DMS53 treated with DMSO at 0.1 percent for 48 hours (cell line): ENCODE data around the gene SIAH3.

Source experiments
- DNase-seq: peaks from one replicate; lab custom pipeline; 2025; ENCODE audit not compliant: unreplicated experiment; lab: John Stamatoyannopoulos, UW

The SIAH3 gene

GRCh38 chr13:45825387-45825650 lies 26.2 kb downstream of the SIAH3 start:
- DNase-seq, result no peak

- no peak for DNase-seq
Observed at GRCh38 chr13:45823583-45823982, 28.0 kb downstream of the SIAH3 start.

DNA sequence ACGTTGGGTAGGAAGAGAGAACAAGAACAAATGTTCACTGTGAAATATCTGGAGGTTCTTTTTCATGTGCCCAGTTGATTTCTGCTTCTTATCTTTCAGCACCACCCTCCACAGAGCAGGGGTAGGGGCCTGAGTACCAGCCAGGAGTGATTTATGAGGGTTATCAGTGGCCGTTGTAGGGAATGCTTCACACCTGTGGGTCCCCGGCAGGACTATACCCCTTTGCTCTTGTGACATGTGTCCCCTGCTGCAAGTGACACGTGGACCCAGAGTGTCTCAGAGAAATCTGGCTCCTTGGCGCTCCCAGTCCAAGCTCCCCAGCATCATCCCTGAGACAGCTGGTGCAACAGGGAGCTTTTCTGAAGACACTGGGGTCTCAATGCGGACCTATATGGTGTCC lies 29.7 kb downstream of the SIAH3 start:
- DNase-seq, result no peak

DNA sequence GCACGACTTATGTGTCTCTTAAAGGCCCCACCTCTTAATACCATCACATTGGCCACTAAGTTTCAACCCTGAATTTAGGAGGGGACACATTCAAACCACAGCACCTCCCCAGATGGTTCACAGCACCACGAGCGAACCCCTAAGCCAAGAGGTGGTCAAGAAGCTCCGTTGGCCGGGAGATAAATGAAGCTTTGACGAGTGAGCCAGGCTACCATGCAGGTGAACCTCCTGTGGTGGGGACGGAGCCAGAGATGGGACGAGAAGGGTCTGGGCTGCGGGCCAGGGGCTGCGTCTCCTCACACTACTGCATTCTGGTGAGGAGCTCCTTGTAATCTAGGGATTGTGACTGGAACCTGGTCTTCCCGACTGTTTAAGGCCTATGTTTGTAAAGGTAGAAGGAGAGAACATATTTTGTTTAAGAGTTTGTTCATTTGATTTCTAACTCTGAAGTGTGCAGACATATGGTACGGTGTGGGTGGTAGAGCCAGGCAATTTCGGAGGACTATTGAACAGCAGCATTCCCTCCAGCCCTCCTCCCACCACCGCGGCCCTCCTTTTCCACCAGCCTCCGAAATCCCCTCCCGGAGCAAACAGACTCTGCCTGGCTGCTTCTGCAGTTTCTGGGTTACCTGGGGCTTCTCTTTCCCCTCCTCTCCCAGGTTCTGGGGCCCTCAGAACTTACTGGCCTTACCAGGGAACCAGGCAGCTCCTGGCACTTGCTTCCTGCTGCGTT lies 31.3 kb downstream of the SIAH3 start:
- no peak for DNase-seq

DNA sequence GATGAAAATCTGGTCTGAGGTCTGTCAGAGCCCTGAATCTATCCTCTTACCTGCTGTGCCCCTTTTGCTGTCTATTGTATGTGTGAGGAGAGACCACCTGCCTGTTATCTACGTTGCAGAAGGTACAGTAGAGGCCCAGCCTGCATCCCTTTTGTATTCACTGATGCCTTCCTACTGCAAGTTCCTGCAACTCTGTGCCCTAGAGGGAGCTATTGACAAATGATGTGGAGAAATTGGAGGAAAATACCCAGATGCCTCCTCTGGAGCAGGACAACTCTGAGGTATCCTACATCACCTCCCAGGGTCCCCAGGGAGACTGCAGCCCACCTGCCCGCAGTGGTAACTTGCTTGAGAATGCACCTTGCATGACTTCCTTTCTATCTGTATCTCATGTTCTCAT lies 33.7 kb downstream of the SIAH3 start:
- DNase-seq, result no peak

DNA sequence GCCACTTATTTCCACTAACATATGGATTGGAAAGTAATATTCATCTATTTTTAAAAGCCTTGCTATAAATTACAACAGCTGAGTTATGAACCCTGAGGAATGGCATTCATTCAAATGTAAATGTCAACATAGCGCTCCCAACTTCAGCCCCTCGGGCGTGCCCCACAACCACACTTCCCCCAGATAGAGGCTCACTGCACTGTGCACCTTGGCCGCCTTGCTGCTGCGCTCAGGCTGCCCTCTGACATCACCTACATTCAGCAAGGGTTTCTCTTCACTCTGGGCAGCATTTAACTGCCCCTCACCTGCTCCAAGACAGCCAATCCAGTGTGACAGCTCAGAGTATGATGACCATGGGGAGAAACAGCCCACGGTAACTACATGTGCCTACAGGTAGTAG lies 35.1 kb downstream of the SIAH3 start:
- DNase-seq, result no peak

- DNase-seq, result no peak
Observed at GRCh38 chr13:45812695-45813372, 38.7 kb downstream of the SIAH3 start.

GRCh38 chr13:45811891-45812694 lies 39.5 kb downstream of the SIAH3 start:
- no peak for DNase-seq

- no peak for DNase-seq
Observed at GRCh38 chr13:45809801-45810394, 41.7 kb downstream of the SIAH3 start.

- DNase-seq, result no peak
Observed at GRCh38 chr13:45808925-45809324, 42.6 kb downstream of the SIAH3 start.

DNA sequence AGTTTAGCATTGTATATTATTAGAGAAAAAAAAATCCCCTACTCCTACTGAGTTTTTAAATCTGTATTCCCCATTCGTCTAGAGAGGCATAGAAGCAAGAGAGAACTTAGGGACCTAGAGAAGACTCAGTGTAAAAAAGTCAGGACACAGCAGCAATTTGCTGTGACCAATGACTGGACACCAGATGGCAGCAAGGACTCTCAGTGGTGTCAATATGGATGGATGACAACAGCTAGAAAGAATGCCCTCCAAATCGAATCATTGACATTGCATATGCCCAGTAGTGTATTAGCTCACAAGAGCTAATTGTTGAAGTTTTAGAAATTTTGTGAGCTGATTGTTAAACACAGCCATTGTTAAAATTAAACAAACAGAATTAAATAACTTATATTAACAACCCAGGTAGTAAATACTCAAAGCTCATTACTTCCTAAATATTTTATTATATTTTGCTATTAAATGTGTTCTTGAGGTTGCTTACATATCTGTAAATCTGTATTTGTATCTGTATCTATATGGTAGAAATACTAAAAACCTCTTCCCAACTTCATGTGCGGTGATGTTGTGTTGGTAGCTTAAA lies 43.9 kb downstream of the SIAH3 start:
- DNase-seq, result peak; percentile 68

- no peak for DNase-seq
Observed at GRCh38 chr13:45800485-45800884, 51.1 kb downstream of the SIAH3 start.

GRCh38 chr13:45799451-45799850 lies 52.1 kb downstream of the SIAH3 start:
- DNase-seq, result no peak

DNA sequence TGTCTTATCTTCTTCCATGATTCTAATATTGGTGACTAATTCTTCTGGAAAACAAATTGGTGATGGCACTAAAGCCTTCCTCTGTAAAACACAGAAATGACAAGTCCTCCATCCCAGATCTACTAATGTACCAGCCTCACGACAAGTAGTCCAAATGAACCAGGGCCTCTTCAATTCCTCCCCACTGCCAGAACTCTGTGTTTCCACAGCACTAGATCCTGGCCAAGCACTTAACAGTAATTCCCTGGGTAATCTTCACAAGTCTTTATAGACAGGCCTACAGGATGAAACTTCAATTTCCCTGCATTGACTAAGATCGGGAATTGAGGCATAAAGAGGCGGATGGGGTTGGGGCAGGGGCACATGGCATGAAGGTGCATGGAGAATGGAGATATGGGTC lies 52.7 kb downstream of the SIAH3 start:
- DNase-seq, result no peak

DNA sequence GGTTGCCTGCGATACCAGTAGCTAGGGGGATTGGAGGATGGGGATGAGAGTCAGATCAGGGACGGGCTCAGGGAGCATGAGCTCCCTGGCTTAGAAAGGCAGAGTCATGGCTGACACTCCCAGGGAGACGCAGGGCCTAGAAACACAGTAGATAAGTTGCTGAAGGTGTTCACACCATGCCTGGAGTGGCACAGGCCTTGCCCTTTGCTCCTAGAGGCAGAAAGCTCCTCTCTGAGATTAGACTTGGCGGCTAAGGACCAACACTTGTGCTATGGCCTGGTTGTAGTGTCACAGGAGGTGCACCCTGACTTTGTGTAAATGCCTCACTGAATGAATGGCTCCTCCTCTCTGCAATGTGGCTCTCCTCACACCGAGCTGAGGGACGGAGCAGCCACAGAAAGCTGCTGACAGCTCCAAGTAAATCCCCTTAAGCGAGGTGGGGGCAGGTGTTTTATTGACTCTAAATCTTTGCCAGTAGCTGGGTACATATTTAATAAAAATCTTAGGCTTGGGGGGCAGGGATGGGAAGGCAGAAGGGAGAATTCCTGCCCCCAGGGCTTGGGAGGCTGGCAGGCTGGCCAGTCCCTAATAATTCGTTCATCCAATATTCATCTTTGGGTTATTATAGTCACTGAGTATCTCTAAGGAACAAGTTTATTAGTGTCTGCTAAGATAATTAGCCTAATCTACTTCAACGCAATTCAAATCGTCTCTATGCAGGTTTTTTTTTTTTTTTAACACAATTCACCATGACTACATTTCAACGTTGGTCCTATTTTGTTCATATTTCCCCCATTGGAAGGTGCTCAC lies 54.9 kb downstream of the SIAH3 start:
- DNase-seq, result no peak

- no peak for DNase-seq
Observed at GRCh38 chr13:45792827-45793303, 58.7 kb downstream of the SIAH3 start.

DNA sequence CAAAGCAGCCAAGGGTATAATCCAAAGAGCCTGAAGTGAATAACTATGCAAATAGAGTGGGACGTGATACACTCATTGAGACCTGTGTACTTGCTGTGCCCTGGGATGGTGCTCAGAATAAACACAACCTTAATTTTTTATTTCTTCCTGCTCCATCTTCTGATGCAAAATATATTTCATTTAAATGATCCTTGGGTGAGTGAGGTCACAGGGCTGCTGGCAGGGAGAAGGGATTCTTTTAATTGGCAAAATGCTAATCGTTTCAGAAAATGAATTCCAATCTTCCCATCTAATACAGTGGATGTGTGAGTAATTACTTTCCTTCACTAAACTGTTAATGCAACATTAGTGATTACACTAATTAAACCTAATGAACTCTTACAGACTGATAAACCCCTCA lies 63.5 kb downstream of the SIAH3 start:
- no peak for DNase-seq

GRCh38 chr13:45787346-45787745 lies 64.2 kb downstream of the SIAH3 start:
- no peak for DNase-seq

GRCh38 chr13:45786293-45786920 lies 65.1 kb downstream of the SIAH3 start:
- DNase-seq, result no peak
